ENCODE measurements around the gene KDM5A.

- TF ChIP-seq CTCF (IDR thresholded peaks at IDR 0.05; ENCODE audit: low read depth, low read length) (no peak), POLR2A (IDR thresholded peaks at IDR 0.05; ENCODE audit: extremely low read depth, insufficient read length) (no peak), MAX (IDR thresholded peaks at IDR 0.05; ENCODE audit: low read depth, low read length) (no peak)
These were observed 151.9 kb downstream of the KDM5A start for GRCh38 chr12:237026-237815.
